Rectal smooth muscle tissue (tissue), 1 donor: ENCODE data around the gene AGBL3.

Experiments used
- H3K27ac ChIP-seq: one replicate; pipeline ENCODE4 v1.7.0; 2013; ENCODE audit warnings: low read depth, low read length, inconsistent platforms
- H3K27me3 ChIP-seq: one replicate; pipeline ENCODE4 v1.7.0; 2013; ENCODE audit warnings: low read length; ENCODE audit not compliant: control insufficient read depth, insufficient read depth
- H3K36me3 ChIP-seq: one replicate; pipeline ENCODE4 v1.7.0; 2013; ENCODE audit warnings: low read length; ENCODE audit not compliant: control insufficient read depth, insufficient read depth
- H3K4me1 ChIP-seq: one replicate; pipeline ENCODE4 v1.7.0; 2013; ENCODE audit warnings: low read length; ENCODE audit not compliant: control insufficient read depth, insufficient read depth
- H3K4me3 ChIP-seq: one replicate; pipeline ENCODE4 v1.7.0; 2013; ENCODE audit warnings: low read length
- H3K9ac ChIP-seq: one replicate; pipeline ENCODE4 v1.7.0; 2013; ENCODE audit warnings: low read length

The AGBL3 gene

DNA sequence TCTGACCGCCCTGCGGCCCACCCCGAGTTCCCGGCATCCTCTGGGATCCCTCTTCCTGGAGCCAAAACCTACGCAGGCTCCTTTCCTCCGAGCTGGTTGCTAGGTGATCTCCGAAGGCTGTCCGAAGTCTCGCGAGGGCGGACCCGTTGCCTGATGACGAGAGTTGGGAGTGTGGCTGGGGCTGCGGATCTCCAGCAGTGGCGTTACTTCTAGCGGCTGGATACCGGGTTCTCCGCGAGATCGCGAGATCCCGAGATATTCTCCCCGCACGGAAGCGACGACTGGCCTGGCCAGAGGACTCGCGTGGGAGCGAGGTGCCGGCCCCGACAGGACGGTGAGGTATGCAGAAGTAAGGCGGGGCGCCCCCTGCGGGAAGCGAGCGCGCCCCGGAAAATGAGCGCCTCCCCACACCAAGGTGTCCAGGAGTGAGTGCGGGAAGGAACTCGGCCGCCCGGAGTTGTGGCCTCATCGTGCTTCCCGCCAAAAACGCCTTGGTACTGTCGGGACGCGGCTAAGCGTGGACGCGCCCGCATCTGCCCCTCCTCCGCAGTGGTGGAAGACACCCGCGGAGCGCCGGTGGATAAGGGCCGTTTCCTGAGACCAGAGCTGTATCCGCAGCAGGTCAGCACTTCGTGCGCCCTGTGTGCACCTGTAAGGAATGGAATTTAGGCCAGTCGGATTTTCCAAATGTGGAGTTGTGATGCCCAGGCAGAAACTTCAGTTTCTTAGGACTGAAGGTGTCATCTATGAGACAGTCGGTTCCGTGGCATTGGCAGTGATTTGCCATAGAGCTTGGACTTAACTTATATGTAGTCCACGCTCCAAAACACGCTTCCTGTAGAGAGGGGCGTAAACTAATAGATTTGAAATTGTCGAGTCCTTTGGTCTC, at the start of gene AGBL3:
AGBL3 (plus strand) TSS at position 146 of the 889 bp plus-strand sequence. CDS start 1,426 bp downstream, outside the sequence.
- Histone ChIP-seq H3K4me3 (peak within 1 kb of the TSS; percentile 99), H3K9ac (peak within 1 kb of the TSS; percentile 90), H3K36me3 (no peaks in the 10 kb centered on the region), H3K27ac (peak within 1 kb of the TSS; percentile 94), H3K27me3 (no peaks in the 10 kb centered on the region), H3K4me1 (peaks cover 9% of the 10 kb centered on the region)

DNA sequence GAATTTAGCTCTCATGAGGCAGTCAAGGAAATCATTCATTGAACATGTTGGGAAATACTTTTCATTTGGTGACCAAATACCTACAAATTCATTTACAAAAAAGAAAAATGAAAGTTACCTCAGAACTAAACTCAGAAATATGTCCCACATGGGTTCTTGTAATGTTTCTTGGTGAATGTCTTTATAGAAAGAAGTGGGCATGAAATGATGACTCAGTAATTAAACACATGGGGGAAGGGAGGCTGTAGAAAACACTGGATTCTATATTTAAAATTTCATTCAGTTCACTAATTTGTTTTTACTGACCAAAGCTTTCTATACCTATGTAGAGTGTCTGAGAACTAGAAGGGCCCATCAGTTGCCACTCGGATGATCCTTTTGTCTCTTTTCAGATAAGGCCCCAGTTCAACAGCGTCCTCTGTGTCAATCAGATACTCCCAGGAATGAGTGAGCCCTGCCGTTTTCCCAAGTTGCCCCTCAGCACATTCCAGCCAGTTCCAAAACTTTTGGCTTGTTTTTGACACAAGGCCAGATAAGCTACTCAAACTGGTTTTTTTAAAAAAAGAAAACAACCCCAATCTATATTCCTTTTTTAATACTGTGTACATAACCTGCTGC, 49.3 kb upstream of the AGBL3 start:
- Histone ChIP-seq H3K36me3 (peaks cover 3% of the 10 kb centered on the region), H3K27me3 (no peaks in the 10 kb centered on the region), H3K4me1 (peaks cover 23% of the 10 kb centered on the region), H3K9ac (no peak overlapping the region), H3K4me3 (no peak overlapping the region), H3K27ac (peak overlapping the region; percentile 10)

DNA sequence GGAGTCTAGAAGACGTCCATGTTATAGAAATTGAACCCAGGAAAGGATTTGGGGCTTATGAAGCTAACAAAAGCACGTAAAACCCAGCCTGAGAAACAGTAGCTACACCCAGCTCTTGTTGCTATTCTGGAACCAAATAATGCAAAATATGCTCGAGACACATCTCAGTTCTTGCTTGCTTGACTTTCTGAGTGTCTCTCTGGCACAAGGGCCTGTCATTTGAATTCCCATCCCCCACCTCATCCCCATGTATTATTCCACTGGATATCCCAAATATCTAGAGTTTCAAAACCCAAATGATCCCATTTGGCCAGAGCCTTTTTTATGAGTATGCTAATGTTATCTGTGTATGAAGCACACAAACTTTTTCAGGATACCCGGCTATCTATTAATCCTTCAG, 48.2 kb upstream of the AGBL3 start:
- Histone ChIP-seq H3K36me3 (peaks cover 4% of the 10 kb centered on the region), H3K27ac (no peak overlapping the region), H3K27me3 (no peaks in the 10 kb centered on the region), H3K4me3 (no peak overlapping the region), H3K4me1 (peaks cover 12% of the 10 kb centered on the region), H3K9ac (no peak overlapping the region)

DNA sequence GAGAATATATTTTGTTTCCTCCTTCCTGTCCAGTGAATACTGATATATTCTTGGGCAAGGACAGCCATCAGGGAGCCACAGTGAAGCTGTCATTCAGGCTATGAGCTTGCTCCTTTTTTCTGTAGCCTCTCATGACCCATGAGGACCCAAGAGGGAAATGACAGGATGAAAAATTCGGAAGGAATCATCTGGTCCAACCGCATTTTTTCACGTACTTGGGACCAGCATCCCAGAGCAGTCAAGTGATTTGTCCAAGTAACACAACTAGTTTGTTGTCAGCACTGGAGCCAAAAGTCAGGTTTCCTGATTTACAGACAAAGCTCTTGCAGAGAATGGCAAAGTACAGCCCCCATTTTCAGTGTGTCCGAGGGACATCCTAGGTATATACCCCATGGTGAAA, 47.2 kb upstream of the AGBL3 start:
- no peak overlapping the region for H3K27ac ChIP-seq
- H3K4me3 ChIP-seq, result no peak overlapping the region
- H3K9ac ChIP-seq, result no peak overlapping the region
- H3K27me3 ChIP-seq, result no peaks in the 10 kb centered on the region
- peaks cover 8% of the 10 kb centered on the region for H3K4me1 ChIP-seq
- peaks cover 4% of the 10 kb centered on the region for H3K36me3 ChIP-seq

DNA sequence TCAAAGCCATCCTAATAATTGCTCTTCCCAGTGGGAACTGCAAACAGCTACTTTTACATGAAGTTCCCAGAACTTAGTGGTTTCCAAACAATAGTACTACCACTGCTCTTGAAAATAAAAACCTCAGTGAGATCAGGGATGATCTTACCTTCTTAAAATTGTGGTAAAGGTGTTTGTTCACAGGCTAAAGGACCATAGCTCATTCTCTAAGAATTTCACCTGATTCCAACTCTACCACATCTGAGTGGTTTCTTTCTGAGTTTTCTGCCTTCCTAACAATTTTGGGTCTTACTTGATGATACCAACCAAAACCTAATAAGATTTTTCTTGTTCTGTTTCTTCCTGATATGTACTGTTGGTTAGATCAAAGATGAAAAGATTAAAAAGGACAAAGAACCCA, 45.6 kb upstream of the AGBL3 start:
- H3K27ac ChIP-seq, result peak overlapping the region; percentile 68
- H3K36me3 ChIP-seq, result peaks cover 4% of the 10 kb centered on the region
- H3K9ac ChIP-seq, result no peak overlapping the region
- peaks cover 8% of the 10 kb centered on the region for H3K4me1 ChIP-seq
- no peaks in the 10 kb centered on the region for H3K27me3 ChIP-seq
- H3K4me3 ChIP-seq, result no peak overlapping the region

DNA sequence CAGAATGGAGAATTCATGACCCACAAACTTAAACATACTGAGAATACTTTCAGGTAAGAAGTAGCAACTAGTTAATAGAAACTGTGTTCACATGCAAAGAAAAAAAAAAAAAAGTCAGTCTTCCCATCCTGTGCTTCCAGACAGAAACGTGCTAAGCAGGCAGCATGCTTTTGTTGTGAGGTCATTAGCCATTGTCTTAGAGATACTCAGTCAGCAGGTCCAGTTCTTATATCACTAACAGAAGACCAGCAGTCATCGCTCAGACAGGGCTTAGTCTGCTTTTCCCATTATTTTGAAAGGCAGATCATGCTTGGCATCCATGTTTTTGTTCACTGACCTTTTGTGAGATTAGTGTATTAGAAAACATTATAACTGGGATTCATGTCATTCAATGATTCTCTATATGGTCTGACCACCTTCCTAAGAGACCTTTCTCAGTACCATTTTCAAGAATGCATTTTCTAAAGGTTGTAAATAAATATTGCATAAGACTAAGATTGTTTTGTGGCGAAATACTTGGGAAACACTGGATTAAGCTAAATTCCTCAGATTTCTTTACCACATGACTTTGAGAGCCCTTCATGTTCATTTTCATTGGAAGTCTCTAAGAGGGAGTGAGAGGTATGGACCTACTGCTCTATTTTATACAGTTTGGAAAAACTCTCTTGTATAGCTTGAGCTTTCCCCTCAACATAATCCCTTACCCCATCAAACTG, 45.0 kb upstream of the AGBL3 start:
- peak overlapping the region; percentile 68 for H3K27ac ChIP-seq
- no peak overlapping the region for H3K9ac ChIP-seq
- H3K4me3 ChIP-seq, result no peak overlapping the region
- H3K27me3 ChIP-seq, result no peaks in the 10 kb centered on the region
- H3K36me3 ChIP-seq, result peaks cover 4% of the 10 kb centered on the region
- H3K4me1 ChIP-seq, result peaks cover 8% of the 10 kb centered on the region

DNA sequence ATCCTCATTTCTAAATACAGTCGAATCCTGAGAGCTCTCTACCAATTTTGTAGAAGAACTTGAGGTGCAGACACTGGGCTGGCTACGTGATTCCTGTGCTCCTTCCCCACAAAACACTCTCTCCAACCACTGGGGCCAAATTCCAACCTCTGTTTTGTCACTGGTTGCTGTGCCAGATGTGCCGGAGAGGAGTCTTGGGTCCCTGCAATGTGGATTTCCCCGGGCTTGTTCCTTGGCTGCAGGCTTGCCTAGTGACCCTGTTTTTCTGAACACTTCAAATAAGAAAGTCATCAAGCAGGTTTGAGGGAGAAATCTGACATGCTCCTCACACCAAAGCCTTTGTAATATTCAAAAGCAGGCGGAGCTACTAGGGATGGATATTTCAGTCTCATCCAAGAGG, 44.4 kb upstream of the AGBL3 start:
- Histone ChIP-seq H3K9ac (no peak overlapping the region), H3K36me3 (peaks cover 4% of the 10 kb centered on the region), H3K4me1 (peaks cover 8% of the 10 kb centered on the region), H3K27me3 (no peaks in the 10 kb centered on the region), H3K27ac (peak overlapping the region; percentile 68), H3K4me3 (no peak overlapping the region)

DNA sequence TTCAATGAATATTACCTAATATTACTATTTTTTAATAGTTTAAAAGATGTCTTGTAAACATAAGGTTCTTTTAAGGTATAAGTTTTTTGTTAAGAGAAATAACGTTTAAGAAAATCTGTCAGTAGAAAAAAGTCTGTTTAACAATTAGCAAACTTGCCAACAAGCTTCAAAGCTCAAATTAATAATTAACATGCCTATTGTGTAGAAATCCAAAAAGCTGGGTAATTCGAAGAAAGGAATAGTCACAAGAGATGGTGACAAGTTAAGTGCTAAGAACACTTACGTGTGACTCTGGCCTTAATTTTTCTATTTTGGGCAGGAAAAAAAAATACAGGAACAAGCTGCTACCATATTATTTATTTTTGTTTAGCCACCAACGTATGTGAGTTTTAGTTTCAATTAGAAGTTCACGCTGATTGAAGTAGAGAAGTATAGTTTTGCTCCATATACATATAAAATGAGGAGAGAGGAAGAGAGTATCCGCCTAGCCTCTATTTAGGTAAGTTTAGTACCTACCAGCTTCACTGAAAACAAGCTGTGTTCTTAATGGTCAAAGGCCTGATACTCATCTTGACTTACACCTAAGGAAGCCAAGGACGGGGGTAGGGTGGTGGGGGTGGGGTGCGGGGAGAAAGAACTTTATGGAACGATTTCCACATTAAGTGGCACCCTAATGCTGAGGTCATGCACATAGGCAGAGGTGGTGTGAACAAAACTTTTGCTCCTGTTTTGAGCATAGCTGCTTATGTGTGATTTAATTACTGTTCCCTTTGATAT, 43.4 kb upstream of the AGBL3 start:
- Histone ChIP-seq H3K36me3 (peaks cover 4% of the 10 kb centered on the region), H3K27ac (peak overlapping the region; percentile 22), H3K27me3 (no peaks in the 10 kb centered on the region), H3K4me3 (no peak overlapping the region), H3K9ac (no peak overlapping the region), H3K4me1 (peaks cover 8% of the 10 kb centered on the region)

DNA sequence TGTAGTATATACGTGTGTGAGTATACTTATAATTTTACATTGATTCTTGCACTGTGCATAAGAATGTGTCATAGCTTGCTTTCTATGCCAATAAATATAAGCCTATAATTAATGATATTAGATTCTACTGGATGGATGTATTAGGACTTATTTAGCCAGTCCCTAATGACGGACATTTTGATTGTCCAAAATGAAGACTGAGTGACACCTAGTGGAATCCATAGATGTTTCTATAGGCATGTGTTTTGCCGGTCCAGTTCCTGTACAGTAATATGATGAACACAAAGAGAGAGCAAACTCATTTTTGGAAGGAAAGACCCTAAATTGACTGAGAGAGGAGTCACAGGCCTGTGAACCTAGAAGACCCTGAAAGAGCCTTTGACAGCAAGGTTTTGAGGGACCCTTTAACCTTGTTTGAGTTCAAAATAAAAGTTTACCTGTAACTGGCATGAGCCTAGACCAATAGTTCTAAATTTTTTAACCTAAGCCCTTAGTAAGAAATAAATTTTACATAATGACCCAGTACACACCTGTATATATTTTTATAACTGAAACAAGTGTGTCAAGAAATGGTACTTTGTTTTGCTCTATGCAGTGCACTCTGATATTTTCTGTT, 42.4 kb upstream of the AGBL3 start:
- Histone ChIP-seq H3K27me3 (no peaks in the 10 kb centered on the region), H3K4me1 (peaks cover 8% of the 10 kb centered on the region), H3K36me3 (peaks cover 4% of the 10 kb centered on the region), H3K4me3 (no peak overlapping the region), H3K9ac (no peak overlapping the region), H3K27ac (no peak overlapping the region)

DNA sequence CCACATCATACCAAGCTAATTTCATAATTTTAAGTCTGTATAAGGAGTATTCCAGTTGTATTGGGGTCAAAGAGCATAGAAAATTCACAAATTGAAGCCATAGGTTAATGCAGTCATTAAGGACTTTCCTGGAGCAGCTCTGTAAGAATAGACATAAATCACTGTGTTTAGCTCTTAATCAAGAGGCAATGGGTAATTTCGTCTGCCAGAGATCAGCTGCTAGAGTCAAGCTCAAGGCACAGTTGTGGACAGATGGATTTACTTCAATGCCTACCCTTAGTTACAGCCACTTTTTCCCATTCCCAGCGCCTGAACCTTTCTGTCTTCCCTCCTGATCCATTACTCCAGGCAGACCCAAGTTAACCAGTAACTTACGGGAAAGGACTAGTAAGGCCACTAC, 40.6 kb upstream of the AGBL3 start:
- no peak overlapping the region for H3K4me3 ChIP-seq
- H3K9ac ChIP-seq, result no peak overlapping the region
- H3K36me3 ChIP-seq, result peaks cover 10% of the 10 kb centered on the region
- H3K27me3 ChIP-seq, result no peaks in the 10 kb centered on the region
- peak overlapping the region; percentile 32 for H3K27ac ChIP-seq
- H3K4me1 ChIP-seq, result peaks cover 6% of the 10 kb centered on the region

DNA sequence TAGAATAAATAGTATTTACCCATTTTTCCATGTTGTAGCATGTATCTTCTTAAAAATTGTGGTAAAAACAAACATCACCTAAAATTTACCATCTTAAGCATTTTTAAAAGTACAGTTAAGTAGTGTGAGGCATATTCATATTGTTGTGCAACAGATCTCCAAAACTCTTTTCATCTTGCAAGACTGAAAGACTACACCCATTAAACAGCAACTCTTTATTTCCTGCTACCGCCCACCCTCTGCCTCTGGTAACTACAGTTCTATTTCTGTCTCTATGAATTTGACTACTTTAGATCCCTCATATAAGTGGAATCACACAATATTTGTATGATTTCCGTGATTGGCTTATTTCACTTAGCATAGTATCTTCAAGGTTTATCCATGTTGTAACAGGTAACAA, 40.0 kb upstream of the AGBL3 start:
- peaks cover 10% of the 10 kb centered on the region for H3K36me3 ChIP-seq

More for the DNA sequence above, 40.0 kb upstream of the AGBL3 start:
- Histone ChIP-seq H3K27ac (no peak overlapping the region), H3K27me3 (no peaks in the 10 kb centered on the region), H3K4me1 (peaks cover 2% of the 10 kb centered on the region), H3K4me3 (no peak overlapping the region), H3K9ac (no peak overlapping the region)
